Ramos (cell line): ENCODE data around the gene KDM6B.

Experiments
- in situ Hi-C: fragments of 300-500 bp; cut with MboI; formaldehyde crosslinking; loops from one replicate; pipeline ENCODE4 v1.14.3; 2022; ENCODE audit warnings: low sequenced_read_pairs; ENCODE audit not compliant: unreplicated experiment

KDM6B gene

DNA sequence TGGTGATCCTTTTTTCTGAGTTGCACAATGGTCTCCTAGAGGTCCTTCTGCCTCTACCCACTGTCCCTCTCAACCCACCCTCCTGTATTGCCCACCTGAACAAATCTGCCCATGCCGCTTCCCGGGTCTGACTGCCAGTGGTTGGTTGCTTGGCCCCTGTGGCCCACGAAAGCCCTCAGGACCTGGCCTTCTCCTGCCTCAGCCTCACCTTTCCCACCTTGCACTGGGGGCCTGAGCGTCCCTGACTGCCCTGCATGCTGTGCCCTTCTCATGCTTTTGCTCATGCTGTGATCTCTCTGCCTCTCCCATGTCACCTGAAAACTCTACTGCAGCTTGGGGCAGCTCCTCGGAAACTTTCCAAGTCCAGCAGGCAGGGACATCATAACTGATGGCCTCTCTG lies 13.8 kb upstream of the KDM6B start:
- in situ Hi-C loops, result loop anchor here (5.0 kb wide), 1 partner anchor 167 kb away; no protein-coding TSS in a partner anchor

DNA sequence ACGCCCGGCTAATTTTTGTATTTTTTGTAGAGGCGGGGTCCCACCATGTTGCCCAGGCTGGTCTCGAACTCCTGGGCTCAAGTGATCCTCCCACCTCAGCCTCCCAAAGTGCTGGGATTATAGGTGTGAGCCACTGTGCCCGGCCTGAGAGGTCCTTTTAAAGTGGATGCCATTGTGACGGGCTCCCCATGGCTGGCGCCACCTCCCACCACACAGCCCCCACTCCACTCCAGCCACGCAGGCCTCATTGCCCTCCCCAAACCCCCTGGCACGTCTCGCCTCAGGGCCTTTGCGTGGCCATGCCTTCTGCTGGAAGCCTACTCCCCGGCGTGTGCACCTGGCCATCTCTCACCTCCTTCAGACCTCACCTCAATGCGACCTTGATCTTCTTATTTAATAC lies 11.9 kb upstream of the KDM6B start:
- in situ Hi-C loops, result loop anchor here (5.0 kb wide), 1 partner anchor 165 kb away; no protein-coding TSS in a partner anchor

DNA sequence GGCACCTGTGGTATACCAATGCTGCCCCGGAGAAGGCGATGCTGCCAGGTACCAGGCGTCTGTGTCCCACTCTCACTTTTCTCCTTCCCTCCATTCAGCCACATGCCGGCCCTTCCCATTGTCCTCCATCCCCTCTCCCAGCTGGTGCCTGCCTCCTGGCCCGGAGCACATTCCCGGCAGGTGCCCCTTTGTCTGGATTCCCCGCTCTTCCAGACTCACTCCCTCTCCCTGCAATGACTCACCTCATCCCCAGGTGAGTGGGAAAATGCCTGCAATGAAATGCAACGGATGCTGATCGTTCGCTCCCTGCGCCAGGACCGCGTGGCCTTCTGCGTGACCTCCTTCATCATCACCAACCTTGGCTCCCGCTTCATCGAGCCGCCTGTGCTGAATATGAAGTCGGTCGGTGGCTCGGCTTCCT lies 10.4 kb upstream of the KDM6B start:
- in situ Hi-C loops, result loop anchor here (5.0 kb wide), 1 partner anchor 164 kb away; no protein-coding TSS in a partner anchor

DNA sequence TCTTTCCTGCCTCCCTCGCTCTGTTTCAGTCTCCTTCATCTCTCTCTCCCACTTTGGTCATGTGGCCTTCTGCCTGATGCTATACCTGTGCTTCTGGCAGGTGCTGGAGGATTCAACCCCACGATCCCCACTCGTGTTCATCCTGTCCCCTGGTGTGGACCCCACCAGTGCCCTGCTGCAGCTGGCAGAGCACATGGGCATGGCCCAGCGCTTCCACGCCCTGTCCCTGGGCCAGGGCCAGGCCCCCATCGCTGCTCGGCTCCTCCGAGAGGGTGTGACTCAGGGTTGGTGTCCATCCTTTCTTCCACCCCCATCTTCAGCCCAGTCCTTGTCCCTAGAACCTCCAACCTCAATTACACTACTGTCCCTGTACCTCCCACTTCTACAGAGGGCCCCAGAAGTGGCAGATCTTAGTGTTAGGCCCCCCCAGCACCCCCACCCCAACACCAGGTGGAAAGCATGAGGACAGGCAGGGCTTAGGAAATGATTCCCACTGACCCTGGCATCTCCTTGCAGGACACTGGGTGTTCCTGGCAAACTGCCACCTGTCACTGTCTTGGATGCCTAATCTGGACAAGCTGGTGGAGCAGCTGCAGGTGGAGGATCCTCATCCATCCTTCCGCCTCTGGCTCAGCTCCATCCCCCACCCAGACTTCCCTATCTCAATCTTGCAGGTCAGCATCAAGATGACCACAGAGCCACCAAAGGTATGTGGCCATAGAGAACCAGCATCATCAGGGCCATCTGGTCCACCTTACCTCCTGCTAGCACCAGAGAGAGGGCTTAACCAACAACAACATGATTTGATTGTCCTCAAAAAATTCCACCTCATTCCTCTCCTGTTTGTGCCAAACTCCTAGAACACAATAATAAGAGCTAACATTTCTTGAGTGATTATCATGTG lies 9.7 kb upstream of the KDM6B start:
- in situ Hi-C loops, result loop anchor here (5.0 kb wide), 1 partner anchor 163 kb away; no protein-coding TSS in a partner anchor

DNA sequence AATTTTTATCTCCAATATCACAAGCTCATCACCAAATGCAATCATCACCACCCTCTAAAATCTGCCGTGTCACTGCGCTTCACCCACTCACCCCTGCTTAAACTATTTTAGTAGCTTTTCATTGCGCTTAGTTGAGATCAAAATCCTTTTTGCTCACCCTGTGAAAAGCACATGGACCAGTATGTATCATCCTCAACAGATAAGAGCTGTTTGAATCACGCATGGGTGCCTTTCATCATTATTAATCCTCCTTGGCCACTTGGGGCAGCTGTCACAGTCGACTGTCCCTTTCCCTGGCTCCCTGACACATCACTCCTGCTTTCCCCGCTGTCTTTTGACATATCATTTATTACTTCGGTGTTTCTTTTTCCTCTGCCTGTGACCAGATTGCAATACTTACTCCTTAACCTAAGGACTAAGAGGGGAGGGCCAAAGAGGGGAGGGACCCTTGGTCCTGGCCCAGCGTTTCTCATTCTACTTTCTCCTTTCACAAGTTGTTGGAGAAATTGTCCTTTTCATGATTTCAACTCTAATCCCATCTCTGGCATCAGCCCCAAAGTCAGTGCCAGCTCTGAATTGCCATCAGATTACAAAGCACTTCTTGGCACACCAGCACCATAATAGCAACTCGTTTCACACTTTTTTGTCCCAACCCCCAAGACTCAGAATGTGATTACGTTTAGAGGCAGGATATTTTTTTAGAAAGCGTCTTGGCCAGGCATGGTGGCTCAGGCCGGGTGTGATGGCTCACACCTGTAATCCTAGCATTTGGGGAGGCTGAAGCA lies 8.6 kb upstream of the KDM6B start:
- in situ Hi-C loops, result loop anchor here (25.0 kb wide), 1 partner anchor 588 kb away; the partner anchor contains the start of genes DVL2, GABARAP and PHF23

DNA sequence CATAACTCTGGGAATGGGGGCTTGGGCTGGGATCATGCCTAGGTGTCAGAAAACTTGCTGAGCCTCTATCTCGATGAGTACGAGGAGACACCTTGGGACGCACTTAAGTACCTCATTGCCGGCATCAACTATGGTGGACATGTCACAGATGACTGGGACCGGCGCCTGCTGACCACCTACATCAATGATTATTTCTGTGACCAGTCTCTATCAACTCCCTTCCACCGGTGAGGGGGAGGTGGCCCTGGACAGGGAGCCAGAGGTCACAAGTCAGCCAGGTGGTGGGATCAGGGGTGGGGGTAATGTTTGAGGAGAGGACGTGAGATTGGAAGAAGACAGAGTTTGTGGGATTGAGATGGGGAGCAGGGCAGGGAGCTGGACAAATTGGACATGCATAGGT lies 3.4 kb upstream of the KDM6B start:
- in situ Hi-C loops, result loop anchor here (25.0 kb wide), 1 partner anchor 593 kb away; the partner anchor contains the start of genes DVL2, GABARAP and PHF23

DNA sequence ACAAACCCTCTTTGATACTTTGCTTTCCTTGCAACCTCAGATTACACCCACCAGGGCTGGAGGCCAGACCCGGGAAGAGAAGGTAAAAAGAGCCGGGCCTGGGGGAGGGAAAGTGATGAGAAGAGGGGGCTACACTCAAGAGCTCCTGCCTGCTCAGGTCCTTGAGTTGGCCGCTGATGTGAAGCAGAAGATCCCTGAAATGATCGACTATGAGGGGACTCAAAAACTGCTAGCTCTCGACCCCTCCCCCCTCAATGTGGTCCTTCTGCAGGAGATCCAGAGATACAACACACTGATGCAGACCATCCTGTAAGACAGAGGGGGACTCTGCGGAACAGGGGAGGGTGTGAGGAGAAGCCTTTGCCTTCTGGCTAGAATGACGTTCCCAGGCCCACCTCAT lies 2.8 kb upstream of the KDM6B start:
- in situ Hi-C loops, result loop anchor here (25.0 kb wide), 1 partner anchor 594 kb away; the partner anchor contains the start of genes DVL2, GABARAP and PHF23

DNA sequence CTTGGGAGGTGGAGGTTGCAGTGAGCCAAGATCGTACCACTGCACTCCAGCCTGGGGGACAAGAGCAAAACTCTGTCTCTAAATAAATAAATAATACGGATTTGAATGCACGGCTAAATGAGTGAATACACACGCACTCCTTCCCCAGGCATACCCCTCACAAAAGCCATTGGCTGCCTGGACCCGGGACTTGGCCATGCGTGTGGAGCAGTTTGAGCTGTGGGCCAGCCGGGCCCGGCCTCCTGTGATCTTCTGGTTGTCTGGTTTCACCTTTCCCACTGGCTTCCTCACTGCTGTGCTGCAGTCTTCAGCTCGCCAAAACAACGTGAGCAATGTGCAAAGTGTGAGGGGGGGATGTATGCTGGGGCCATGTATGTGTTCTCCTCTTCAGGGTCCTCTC lies 1.6 kb upstream of the KDM6B start:
- in situ Hi-C loops, result loop anchor here (25.0 kb wide), 1 partner anchor 595 kb away; the partner anchor contains the start of genes DVL2, GABARAP and PHF23

DNA sequence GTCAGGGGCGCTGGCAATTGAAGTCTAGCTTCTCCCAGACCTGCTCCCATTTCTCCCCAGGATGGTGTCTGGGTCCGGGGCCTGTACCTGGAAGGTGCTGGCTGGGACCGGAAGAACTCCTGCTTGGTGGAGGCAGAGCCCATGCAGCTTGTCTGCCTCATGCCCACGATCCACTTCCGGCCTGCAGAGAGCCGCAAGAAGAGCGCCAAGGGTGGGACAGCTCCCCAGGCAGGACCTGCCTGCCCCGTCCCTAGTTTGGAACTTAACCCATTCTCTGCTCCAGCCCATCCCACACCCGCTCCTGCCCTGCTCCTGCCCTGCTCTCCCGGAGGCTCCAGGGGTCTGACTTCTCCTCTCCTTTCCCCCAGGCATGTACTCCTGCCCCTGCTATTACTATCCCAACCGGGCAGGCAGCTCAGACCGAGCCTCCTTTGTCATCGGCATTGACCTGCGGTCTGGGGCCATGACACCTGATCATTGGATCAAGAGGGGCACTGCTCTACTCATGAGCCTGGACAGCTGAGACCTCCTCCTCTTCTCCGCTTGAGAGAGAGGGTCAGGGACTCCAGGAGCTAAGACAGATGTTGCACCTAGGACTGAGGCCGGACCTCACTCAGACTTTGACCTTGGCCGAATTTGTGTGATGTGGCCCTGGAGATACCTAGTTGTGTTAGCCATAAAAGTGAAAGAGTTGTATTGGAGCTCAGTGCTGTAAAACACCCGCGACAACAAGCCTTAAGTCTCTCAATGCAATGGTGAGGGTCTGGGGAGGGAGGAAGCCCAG lies 814 bp upstream of the KDM6B start:
- in situ Hi-C loops, result loop anchor here (25.0 kb wide), 1 partner anchor 596 kb away; the partner anchor contains the start of genes DVL2, GABARAP and PHF23

DNA sequence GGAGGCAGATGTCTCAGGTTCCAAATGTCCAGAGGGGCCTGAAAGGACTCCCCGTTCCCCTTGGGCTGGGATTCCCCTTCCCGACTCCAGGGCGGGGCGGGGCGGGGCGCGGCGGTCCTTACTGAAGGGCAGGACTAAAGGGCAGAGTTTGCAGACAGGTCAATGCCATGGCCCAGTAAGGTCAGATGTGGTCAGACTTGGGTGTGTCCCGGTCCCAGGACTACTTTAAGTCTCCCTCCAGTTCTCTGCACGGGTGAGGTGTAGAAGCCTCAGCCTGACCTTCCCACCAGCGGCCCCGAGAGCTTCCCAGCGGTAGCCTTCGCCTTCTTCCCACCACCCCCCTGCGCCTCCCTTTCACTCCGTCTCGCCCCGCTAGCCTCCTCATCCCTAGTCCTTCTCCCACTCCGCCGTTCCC lies 532 bp downstream of the KDM6B start:
- in situ Hi-C loops, result loop anchor here (25.0 kb wide), 1 partner anchor 597 kb away; the partner anchor contains the start of genes DVL2, GABARAP and PHF23

DNA sequence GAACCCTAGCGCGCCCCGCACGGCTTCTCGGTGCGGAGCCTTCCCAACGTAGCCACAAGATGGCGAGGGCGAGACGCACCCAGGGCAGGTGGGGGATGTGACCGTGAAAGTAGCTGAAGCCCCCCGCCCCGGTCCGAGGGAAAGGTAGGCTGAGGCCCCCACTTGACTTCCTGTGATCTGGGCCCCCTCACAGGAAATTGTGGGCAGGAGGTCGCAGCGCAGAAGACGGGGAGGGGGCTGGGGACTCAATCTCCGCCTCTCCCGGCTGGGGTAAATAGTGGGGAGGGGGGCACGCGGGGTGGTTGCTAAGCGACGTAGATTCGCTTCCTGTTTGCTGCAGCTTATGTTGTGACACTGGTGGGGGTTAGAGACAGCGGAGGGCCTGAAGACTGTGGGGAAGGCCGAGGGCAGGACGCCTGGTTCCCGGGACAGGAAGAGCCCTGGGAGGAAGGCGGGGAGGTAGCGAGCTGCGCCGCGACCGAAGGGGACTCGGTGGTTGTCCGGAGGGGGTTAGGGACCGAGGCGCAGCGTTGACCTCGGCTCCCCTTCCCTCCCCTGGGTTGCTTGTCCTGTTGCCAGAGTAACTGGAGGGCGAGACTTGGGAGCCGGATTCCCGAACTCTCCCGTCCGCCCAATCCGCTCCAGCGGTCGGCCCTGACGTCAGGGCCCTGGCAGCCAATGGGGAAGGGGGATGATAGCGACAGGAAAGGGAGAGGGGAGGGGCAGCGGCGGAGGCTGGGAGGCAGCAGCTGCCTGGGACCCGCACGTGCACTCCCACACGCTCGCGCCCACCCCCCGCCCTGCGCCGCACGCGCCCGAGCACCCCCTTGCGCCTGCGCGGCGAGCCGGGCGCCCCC lies 1.2 kb downstream of the KDM6B start:
- in situ Hi-C loops, result loop anchor here (25.0 kb wide), 1 partner anchor 598 kb away; the partner anchor contains the start of genes DVL2, GABARAP and PHF23

DNA sequence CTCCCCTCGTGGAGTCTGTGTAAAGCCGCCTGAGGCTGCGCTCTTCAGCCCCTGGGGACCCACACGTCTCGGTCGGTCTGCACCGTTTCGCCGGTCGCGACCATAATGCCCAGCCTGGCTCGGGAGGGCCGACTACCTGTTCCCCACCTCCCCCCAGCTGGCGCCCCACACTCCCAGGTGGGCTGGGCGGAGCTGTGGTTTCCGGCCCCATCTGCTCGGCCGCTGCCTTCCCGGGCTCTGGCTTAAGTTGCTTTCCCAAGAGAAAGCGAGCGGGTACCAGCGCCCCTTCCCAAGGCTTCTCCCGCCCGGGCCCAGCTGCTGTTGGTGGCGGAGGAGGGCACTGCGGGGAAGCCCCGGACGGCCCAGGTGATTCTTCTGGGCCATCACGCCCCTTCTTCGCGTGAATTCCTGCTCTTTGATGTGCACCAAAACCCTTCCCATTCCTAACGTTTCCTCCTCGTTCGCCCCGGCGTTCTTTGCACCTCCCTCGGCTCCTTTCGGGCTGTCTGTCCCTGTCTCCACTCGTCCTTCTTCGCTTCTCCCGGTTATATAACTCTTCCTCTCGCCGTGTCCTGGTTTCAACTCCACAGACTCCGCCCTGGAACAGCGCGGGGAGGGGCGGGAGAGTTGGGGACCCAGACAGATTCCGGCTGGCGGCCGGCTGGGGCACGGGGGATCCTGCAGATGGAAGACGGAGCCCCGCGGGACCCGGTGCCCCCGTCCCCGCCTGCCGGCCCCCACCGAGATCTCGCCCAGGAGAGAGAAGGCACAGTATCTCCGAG lies 2.0 kb downstream of the KDM6B start:
- in situ Hi-C loops, result loop anchor here (25.0 kb wide), 1 partner anchor 599 kb away; the partner anchor contains the start of genes DVL2, GABARAP and PHF23

DNA sequence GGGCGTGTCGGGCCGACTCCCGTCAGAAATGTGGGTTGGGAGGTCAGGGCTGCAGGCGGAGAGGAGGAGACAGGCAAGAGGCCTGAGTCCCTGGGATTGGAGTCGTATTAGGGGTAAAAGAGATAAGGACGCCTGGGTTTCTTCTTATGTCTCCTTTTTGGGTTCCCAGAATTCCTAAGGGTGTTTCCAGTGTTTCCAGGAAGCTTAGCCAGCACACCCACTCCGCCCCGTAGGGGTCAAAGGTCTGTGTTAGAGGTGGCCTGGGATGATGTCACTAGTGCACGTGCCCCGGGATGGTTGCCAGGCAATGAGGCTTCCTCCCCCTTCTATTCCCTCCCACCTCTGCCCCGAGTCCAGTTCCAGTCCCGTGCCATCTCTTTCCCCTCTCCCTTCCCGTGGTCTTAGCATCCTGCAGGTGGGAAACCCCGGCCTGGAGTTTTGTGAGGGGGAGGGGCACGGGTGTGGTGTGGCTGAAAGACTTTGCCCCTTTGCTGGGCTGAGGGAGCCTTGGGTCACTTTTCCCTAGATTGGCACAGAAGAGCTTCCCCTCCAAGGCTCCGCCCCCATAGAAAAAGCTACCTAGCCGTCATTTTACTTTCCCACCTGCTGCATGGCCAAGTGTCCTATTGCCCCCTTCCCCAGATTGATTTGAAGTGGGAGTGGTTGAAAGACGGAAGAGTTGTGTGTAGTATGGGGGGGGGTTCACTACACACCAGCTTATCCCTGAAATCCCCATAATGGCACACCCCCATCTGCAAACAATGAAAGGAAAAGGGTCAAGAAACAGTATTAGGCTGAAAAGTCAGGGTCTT lies 2.8 kb downstream of the KDM6B start:
- in situ Hi-C loops, result loop anchor here (25.0 kb wide), 1 partner anchor 600 kb away; the partner anchor contains the start of genes DVL2, GABARAP and PHF23

DNA sequence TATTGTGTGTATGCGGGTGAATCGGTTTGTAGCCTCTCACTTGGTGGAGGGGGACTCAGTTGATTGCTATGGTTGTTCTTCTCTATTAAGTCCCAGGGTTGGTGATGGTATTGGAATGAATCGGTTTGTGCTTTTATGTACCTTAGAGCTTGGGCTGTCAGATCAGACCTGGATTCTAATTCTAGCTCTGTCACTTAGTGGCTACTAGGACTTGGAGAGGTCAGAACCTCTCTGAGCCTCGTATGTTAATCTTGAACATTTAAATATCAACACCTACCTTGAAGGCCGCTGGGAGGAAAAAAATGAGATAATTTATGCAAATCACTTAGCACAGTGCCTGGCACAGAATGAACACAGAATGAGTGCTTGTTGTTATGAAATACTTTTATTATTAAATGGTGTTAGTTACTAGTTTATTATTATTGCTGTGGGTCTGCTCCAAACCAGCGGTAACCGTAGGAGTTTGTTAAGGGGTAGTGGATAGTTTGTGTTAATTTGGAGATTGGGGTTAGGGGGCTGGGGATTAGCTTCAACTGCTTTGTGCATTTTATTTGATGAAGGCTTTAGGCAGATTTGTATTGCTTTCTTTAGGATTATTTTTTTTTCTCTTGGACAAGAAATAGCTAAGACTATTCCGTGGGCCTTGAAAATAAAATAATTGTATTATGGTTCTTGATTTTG lies 3.5 kb downstream of the KDM6B start:
- in situ Hi-C loops, result loop anchor here (25.0 kb wide), 1 partner anchor 600 kb away; the partner anchor contains the start of genes DVL2, GABARAP and PHF23

DNA sequence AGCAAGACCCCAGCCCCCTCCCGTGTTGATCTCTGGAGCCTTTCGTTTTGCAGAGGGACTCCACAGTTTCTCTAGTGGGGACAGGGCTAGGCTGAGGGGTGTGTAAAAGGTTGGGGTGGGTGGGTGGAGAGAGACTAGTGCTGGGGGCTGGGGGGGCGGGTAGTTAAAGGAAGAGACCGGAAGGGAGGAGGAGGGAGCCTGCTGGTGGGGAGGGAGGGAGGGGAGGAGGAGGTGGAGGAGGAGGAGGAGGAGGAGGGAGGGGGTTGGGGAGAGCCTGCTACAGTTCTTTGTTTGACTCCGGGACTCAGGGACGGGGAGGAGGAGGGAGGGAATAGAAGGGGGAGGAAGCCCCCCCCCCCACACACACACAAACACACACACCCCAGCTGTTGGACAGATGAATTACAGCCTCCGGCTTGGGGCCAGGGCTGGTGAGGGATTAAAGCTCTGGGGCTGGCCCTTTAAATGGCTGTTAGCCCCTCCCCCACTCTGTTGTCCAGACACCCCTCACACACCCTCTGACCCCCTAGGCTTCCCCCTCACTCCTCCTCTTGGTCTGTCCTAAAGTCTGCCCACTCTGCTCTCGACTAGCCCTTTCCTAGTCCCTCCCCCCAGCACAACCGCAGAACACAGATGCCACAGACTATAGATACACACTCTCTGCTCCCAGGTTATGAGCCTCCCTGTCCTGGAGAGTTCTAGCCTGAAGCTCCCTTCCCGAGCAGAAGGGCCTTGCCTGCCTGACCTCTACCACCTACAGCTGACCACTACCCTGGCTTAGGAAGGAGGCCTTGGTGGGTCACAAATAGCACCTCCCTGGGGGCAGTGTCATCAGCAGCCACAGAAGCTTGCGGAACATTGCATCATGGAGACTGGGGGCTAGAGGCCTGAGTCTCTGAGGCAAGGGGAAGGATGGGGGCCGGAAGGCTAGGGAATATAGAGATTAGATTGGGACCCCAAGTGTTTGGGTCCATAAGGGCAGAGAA lies 4.4 kb downstream of the KDM6B start:
- in situ Hi-C loops, result loop anchor here (25.0 kb wide), 1 partner anchor 601 kb away; the partner anchor contains the start of genes DVL2, GABARAP and PHF23
